ENCODE measurements around the gene CACFD1. TPM values are rescaled to one million over a fixed set of nuclear protein-coding genes. Genes with fewer than 3 reads are reported as not detected.

The CACFD1 gene
- total and polyA plus RNA-seq, 2 of the 4 experiments (the other 2 are of a cell fraction): 2.0 to 6.6 TPM

- no peak for TF ChIP-seq MAFK (IDR thresholded peaks at IDR 0.05; ENCODE audit: low read depth, low read length)
- no peak for TF ChIP-seq NFE2L2 (IDR thresholded peaks at IDR 0.05; ENCODE audit: low read depth, low read length)
- TF ChIP-seq RFX5 (IDR thresholded peaks at IDR 0.05; ENCODE audit: low read depth, low read length): no peak
- TF ChIP-seq RCOR1 (IDR thresholded peaks at IDR 0.05; ENCODE audit: insufficient replicate concordance, low read length): no peak
- no peak for TF ChIP-seq CHD1 (IDR thresholded peaks at IDR 0.05; ENCODE audit: low read depth, low read length)
- TF ChIP-seq USF2 (IDR thresholded peaks at IDR 0.05; ENCODE audit: low read depth, low read length): no peak
- Histone ChIP-seq H3K27ac (ENCODE audit: insufficient read depth, low read length) (no peak overlapping the region), H3K9me1 (ENCODE audit: insufficient read depth, low read length) (0 out of 2 replicates have a peak, but pooled peaks cover 4% of the 10 kb centered on the region), H2BK20ac (ENCODE audit: low read depth, low read length) (no peak overlapping the region), H3K56ac (ENCODE audit: extremely low read depth, insufficient read depth, low read length) (no peak overlapping the region), H2AK9ac (replicated peaks; ENCODE audit: low read depth, low read length, poor library complexity) (no peak overlapping the region), H3K4me2 (ENCODE audit: low read depth, low read length) (peak overlapping the region; percentile 79), H3K9ac (ENCODE audit: low read depth, low read length) (no peak overlapping the region), H4K5ac (ENCODE audit: low read depth, low read length) (no peak overlapping the region), H2AFZ (replicated peaks; ENCODE audit: low read length, poor library complexity) (peak overlapping the region; percentile 70), H2AK5ac (ENCODE audit: low read depth, low read length) (no peak overlapping the region), H3K79me1 (ENCODE audit: low read depth in 1 of 2, low read length in 2 of 2) (peaks cover 0 to 6% of the 10 kb centered on the region in 2 experiments; a peak in 3 of 4 replicates), H4K8ac (ENCODE audit: low read depth in 2 of 2, low read length in 2 of 2) (no peak overlapping the region), H2BK120ac (ENCODE audit: low read depth, low read length) (no peak overlapping the region), H2BK15ac (ENCODE audit: low read depth, low read length) (no peak overlapping the region), H3K27me3 (ENCODE audit: control insufficient read depth, insufficient read depth, low read length) (no peaks in the 10 kb centered on the region), H3K4me3 (ENCODE audit: insufficient read depth, low read depth, low read length) (peak overlapping the region; percentile 73; the same call in 1 of the 2 replicates), H2BK5ac (ENCODE audit: low read depth, low read length, poor library complexity, severe bottlenecking) (no peak overlapping the region), H3K36me3 (ENCODE audit: control insufficient read depth, insufficient read depth, low read length) (no peaks in the 10 kb centered on the region), H3K18ac (ENCODE audit: low read depth, low read length) (no peak overlapping the region), H3K4ac (ENCODE audit: low read depth, low read length) (no peak overlapping the region), H4K91ac (ENCODE audit: insufficient read depth, low read depth, low read length) (no peak overlapping the region), H3K9me3 (ENCODE audit: control insufficient read depth, insufficient read depth, low read length) (no peaks in the 10 kb centered on the region), H3K4me1 (ENCODE audit: control insufficient read depth, insufficient read depth, low read length) (peaks cover 7% of the 10 kb centered on the region; the same call in 1 of the 2 replicates), H3K14ac (replicated peaks; ENCODE audit: low read depth, low read length) (no peak overlapping the region), H3K23ac (ENCODE audit: low read depth, low read length) (no peak overlapping the region), H4K20me1 (ENCODE audit: insufficient read depth, low read length) (no peaks in the 10 kb centered on the region)
- ChIA-PET CTCF (no interaction called here), POLR2A (ENCODE audit: unreplicated experiment) (interaction anchor here (0.8 kb wide), 1 partner anchor 14 kb away, joined by 3 read pairs; no protein-coding TSS in a partner anchor)
- dilution Hi-C loops (cut with HindIII; ENCODE audit: low sequenced_read_pairs, unreplicated experiment) (no loop called here), intact Hi-C loops (cut with micrococcal nuclease) (loop anchor here (5.0 kb wide), 1 partner anchor 36 kb away; the partner anchor contains the start of gene ADAMTS13), in situ Hi-C loops (cut with MboI; ENCODE audit: low sequenced_read_pairs) (no loop called here)
- WGBS, 2 experiments (ENCODE audit: extremely low coverage in 2 of 2, insufficient read length in 1 of 2): 91% methylated on average over 8 of the region's 16 CpGs; no CpG with 5 or more reads in 1 of the 2 experiments
- DNase-seq: no peak
- no TSS peak for BruUV-seq (replicated peaks)
- ATAC-seq (ENCODE audit: low read depth): no peak
Measured at GRCh38 chr9:133458643-133459312, 1.0 kb upstream of the CACFD1 start.

Data from IMR-90 (cell line).